Cardiac fibroblast (primary cell): Measurements from ENCODE around the gene TSEN2.

Source experiments
- DNase-seq, 2 donors: peaks; one replicate each; pipeline versions ENCODE4 v3.0.0 to v3.0.0-alpha.2; 2010; ENCODE audit warnings: low read depth in 2 of 2
- H3K4me3 ChIP-seq, 2 donors: replicated peaks in 1 of 2; 1 replicate in 1 of 2; 2 replicates in 1 of 2; pipeline ENCODE4 v1.5.1; 2011; ENCODE audit warnings: low read depth in 2 of 2, low read length in 2 of 2, mild to moderate bottlenecking in 2 of 2, moderate library complexity in 1 of 2
- TF ChIP-seq, protein P1 (sequence below): IDR thresholded peaks from one replicate; pipeline ENCODE4 v1.5.1; 2011; ENCODE audit warnings: low read depth, mild to moderate bottlenecking, low read length, inconsistent platforms

TSEN2 gene

DNA sequence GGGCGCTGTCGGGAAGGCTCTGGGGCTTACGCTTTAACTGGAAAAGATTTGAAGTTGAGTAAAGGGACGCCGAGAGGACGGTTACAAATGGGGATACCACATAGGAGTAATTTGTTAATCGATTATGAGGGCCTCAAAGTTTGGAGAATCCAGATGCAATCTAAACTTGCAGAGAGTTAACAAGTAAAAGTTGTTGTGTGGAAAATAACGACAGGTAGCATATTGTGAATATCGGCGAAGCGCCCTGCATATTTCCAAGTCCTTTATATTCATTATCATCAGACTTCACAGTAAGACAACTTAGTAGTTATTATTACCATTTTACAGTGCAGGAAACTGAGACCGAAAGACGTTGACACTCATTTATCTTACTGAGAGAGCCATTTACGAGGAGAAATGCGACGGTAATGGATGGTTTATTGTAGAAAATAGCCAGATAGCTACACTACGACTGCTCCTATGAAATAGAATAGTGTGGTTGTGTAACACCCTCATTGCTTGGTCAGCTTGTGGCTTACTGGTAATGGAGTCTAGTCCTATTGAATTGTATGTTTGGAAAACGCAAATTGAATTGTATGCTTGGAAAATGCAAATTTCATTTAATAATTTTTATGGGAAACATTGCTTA lies 73.3 kb downstream of the TSEN2 start:
- H3K4me3 ChIP-seq = peak overlapping the region; percentile 77 to 91
- DNase-seq = peak; percentile 48 to 69
- TF ChIP-seq, protein P1, sequence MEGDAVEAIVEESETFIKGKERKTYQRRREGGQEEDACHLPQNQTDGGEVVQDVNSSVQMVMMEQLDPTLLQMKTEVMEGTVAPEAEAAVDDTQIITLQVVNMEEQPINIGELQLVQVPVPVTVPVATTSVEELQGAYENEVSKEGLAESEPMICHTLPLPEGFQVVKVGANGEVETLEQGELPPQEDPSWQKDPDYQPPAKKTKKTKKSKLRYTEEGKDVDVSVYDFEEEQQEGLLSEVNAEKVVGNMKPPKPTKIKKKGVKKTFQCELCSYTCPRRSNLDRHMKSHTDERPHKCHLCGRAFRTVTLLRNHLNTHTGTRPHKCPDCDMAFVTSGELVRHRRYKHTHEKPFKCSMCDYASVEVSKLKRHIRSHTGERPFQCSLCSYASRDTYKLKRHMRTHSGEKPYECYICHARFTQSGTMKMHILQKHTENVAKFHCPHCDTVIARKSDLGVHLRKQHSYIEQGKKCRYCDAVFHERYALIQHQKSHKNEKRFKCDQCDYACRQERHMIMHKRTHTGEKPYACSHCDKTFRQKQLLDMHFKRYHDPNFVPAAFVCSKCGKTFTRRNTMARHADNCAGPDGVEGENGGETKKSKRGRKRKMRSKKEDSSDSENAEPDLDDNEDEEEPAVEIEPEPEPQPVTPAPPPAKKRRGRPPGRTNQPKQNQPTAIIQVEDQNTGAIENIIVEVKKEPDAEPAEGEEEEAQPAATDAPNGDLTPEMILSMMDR = no peak

DNA sequence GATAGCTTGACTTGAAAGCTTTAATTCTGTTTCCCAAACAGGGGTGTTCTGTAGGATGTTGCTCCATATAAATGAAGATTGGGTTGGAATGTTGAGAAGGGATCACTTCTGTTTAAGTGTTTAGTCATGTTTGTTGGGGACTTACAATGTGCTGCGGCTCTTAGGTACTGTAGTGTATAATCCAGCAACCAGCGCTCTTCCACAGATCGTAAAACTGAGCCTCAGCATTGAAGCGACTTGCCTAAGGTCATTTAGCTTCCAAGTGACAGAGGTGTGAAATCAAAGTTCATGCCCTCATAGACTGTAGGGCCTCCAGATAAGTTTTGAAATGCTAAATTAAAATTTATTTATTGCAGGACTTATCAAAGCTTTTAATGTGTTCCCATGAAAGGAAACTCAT lies 74.4 kb downstream of the TSEN2 start:
- H3K4me3 ChIP-seq = no peak overlapping the region
- TF ChIP-seq, protein P1 = no peak
- no peak for DNase-seq

DNA sequence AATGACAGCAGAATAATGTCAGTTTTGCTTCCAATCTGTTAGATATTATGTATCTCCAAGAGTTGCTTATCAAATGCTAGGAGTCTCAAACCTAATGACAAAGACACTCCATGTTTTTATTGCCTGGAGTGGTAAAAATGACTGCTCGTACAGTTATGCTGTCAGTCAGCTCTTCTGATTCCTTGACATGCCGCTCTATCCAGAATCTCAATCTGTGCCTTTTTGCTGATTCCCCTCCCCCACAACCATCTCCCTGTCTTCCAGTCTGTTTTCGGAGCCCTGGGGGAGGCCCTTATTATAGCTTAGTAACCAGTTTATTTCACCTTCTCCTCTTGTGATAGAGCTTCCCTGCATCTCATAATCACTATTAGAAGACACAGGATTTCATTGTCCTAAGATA lies 75.2 kb downstream of the TSEN2 start:
- no peak overlapping the region for H3K4me3 ChIP-seq
- TF ChIP-seq, protein P1 = no peak
- no peak for DNase-seq

DNA sequence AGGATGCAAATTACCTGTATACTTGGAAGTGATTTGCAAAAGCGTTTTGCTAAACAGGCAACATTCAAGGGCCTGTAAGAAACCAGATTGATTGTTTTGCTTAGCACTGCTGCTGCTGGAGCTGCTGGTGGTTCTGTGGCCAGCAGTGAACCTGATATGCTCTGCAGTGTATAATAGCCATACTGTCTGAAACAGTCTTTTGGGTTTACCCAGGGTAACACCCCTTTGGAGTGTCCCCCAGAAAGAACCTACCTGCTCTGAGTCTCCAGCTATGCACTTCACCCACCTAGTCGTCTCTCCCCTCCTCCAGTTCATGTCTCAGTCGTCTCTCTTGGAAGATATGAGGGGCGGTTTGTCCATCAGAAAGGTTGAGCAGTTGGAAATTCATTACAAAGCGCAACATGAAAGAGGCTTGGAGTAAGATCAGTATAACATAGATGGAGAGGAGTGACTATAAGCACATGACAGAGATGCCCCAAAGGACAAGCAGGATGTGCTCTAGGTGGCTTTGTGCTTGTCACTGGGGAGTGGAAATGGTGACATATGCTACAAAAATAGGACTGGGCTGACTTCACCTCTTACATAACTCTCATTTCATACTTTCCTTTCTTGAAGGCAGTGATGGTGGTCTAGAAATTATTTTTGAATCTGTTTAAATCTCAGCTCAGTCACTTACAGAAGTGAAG lies 76.4 kb downstream of the TSEN2 start:
- H3K4me3 ChIP-seq = no peak overlapping the region
- no peak for DNase-seq
- TF ChIP-seq, protein P1 = no peak

DNA sequence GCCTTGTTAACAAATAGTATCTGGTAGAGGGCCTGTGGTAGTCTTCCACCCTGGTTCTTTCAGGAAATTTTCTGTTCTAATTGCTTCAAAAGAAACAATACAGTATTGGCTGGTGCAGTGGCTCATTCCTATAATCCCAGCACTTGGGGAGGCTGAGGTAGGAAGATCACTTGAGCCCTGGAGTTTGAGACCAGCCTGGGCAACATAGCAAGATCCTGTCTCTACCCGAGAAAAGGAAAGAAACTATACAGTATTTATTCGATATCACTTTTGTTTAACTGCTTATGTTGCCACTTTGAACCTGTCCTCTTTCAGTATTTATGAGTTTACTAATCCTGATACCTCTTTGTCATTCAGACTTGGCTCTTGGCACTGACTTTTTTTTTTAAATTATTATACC lies 77.1 kb downstream of the TSEN2 start:
- TF ChIP-seq, protein P1 = no peak
- no peak for DNase-seq
- no peak overlapping the region for H3K4me3 ChIP-seq

DNA sequence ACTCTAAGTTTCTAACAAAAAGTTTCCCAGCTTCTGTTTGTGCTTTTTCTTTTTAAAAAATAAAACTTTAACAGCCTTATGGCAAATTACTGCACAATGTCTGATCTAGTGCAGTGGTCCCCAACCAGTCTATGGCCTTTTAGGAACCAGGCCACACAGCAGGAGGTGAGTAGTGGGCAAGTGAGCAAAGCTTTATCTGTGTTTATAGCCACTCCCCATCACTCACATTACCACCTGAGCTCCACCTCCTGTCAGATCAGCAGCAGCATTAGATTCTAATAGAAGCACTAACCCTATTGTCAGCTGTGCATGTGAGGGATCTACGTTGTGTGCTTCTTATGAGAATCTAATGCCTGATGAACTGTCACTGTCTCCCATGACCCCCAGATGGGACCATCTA lies 78.2 kb downstream of the TSEN2 start:
- TF ChIP-seq, protein P1 = no peak
- H3K4me3 ChIP-seq = no peak overlapping the region
- DNase-seq = no peak

DNA sequence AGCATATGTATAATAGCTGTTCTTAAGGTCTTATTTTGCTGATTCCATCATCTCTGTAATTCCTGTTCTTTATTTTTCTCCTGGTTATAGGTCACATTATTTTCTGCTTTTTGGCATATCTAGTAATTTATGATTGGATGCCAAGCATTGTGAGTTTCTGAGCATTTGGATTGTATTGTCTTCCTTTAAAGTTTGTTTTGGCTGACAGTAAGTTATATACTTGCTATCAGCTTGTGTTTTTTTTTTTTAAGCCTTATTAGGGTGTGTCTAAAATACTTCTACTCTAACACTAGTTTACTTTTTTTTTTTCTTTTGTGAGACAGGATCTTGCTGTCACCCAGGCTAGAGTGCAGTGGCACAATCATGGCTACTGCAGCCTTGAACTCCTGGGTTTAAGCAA lies 82.7 kb downstream of the TSEN2 start:
- no peak overlapping the region for H3K4me3 ChIP-seq
- peak in 1 of 2 donors; percentile 42 for DNase-seq
- TF ChIP-seq, protein P1 = no peak
